HEK293T (cell line): Measurements from ENCODE around the gene ACKR3.

Experiments
- CTCF ChIA-PET: fragments of 350-600 bp; formaldehyde crosslinking; extraction: SDS; loops from one replicate; lab custom pipeline; 2021; ENCODE audit warnings: antibody characterized with exemption, inconsistent platforms; lab: Yijun Ruan, JAX
- POLR2A ChIA-PET: fragments of 350-600 bp; formaldehyde crosslinking; extraction: SDS; loops from one replicate; lab custom pipeline; 2020; ENCODE audit warnings: antibody characterized with exemption, inconsistent platforms; lab: Yijun Ruan, JAX
- DNase-seq: peaks from one replicate; pipeline ENCODE4 v3.0.0; 2012; ENCODE audit warnings: mixed read lengths; ENCODE audit errors: extremely low spot score
- ARNT ChIP-seq: fragments of 450-650 bp; IDR thresholded peaks from 2 replicates; pipeline ENCODE4 v1.6.1; 2017; ENCODE audit warnings: mild to moderate bottlenecking
- BHLHE40 ChIP-seq: fragments of 450-650 bp; IDR thresholded peaks from 2 replicates; pipeline ENCODE4 v1.6.1; 2016; ENCODE audit warnings: mild to moderate bottlenecking, moderate library complexity, borderline replicate concordance
- CTBP1 ChIP-seq: fragments of 450-650 bp; IDR thresholded peaks from 2 replicates; pipeline ENCODE4 v1.6.1; 2016; ENCODE audit warnings: borderline replicate concordance
- ELF4 ChIP-seq: fragments of 450-650 bp; IDR thresholded peaks from 2 replicates; pipeline ENCODE4 v1.6.1; 2017; ENCODE audit warnings: antibody characterized with exemption
- FOXA1 ChIP-seq: fragments of 450-650 bp; IDR thresholded peaks from 2 replicates; pipeline ENCODE4 v1.6.1; 2016; ENCODE audit warnings: mild to moderate bottlenecking
- FOXK2 ChIP-seq: fragments of 450-650 bp; IDR thresholded peaks from 2 replicates; pipeline ENCODE4 v1.6.1; 2016; ENCODE audit warnings: mild to moderate bottlenecking
- FOXM1 ChIP-seq: fragments of 450-650 bp; IDR thresholded peaks from 2 replicates; pipeline ENCODE4 v1.6.1; 2017; ENCODE audit warnings: mild to moderate bottlenecking, borderline replicate concordance
- HDGF ChIP-seq: fragments of 450-650 bp; IDR thresholded peaks from 2 replicates; pipeline ENCODE4 v1.6.1; 2017; ENCODE audit warnings: antibody characterized with exemption, borderline replicate concordance
- L3MBTL2 ChIP-seq: fragments of 450-650 bp; conservative IDR thresholded peaks from 2 replicates; pipeline ENCODE4 v1.6.1; 2016; ENCODE audit warnings: mild to moderate bottlenecking
- LEF1 ChIP-seq: fragments of 450-650 bp; IDR thresholded peaks from 2 replicates; pipeline ENCODE4 v1.6.1; 2017; ENCODE audit warnings: mild to moderate bottlenecking, borderline replicate concordance
- NFRKB ChIP-seq: fragments of 450-650 bp; IDR thresholded peaks from 2 replicates; pipeline ENCODE4 v1.6.1; 2016; ENCODE audit warnings: mild to moderate bottlenecking, moderate library complexity
- PKNOX1 ChIP-seq: fragments of 450-650 bp; IDR thresholded peaks from 2 replicates; pipeline ENCODE4 v1.6.1; 2016
- SP1 ChIP-seq: fragments of 450-650 bp; IDR thresholded peaks from 2 replicates; pipeline ENCODE4 v1.6.1; 2017
- SUZ12 ChIP-seq: fragments of 450-650 bp; IDR thresholded peaks from 2 replicates; pipeline ENCODE4 v1.6.1; 2016; ENCODE audit warnings: mild to moderate bottlenecking
- TARDBP ChIP-seq: fragments of 450-650 bp; IDR thresholded peaks from 2 replicates; pipeline ENCODE4 v1.6.1; 2016
- ZNF384 ChIP-seq: fragments of 450-650 bp; IDR thresholded peaks from 2 replicates; pipeline ENCODE4 v1.6.1; 2016

ACKR3 gene

DNA sequence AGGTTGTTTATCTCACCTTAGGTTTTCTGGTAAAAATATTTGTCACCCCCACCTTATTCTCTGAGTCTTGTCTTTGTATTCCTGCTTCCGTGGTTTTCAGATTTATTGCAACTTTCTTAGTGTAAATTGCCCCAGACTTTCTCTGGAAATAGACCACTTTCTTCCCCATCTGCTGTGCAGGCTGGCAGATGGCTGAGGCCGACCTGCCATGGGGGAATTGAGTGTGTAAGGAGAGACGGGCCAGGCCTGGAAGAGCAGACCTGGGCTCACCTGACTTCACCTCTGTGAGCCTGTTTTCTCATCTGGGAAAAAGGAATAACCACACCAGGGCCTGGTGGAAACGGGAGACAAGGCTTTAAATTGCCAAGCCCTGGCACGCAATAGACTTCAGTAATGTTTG lies 44.9 kb downstream of the ACKR3 start:
- POLR2A ChIA-PET, result no interaction called here
- DNase-seq, result no peak
- TF ChIP-seq TARDBP (no peak), SUZ12 (no peak), FOXK2 (no peak), ELF4 (no peak), ARNT (no peak), ZNF384 (no peak), LEF1 (no peak), L3MBTL2 (no peak), HDGF (no peak), FOXA1 (no peak), BHLHE40 (no peak)
- CTCF ChIA-PET, result no interaction called here

GRCh38 chr2:236616031-236616430 lies 46.4 kb downstream of the ACKR3 start:
- CTCF ChIA-PET, result no interaction called here
- TF ChIP-seq FOXK2 (no peak), SP1 (no peak)
- POLR2A ChIA-PET, result no interaction called here
- DNase-seq, result no peak

DNA sequence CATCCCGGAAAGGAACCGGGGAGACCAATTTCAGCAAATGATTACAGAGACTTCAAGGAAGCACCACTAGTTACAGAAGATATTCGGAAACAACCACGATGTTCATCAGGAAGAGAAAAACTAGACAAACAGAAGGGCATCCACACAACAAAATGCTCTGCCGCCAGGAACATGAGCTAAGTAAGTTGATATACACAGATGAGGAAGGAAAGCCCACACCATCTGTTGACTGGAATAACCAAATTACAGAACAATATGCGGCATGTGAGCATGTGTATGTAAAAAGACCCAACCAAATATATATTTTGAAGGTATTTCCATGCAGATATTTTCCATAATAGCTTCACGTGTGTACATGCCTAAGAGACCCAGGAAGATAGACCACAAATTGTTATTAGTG lies 47.0 kb downstream of the ACKR3 start:
- POLR2A ChIA-PET, result no interaction called here
- TF ChIP-seq PKNOX1 (no peak), FOXA1 (no peak), LEF1 (no peak), HDGF (no peak), FOXM1 (no peak), L3MBTL2 (no peak), ELF4 (no peak), SUZ12 (no peak), SP1 (no peak), ARNT (no peak), FOXK2 (no peak), CTBP1 (no peak), ZNF384 (no peak), TARDBP (no peak), BHLHE40 (no peak), NFRKB (no peak)
- CTCF ChIA-PET, result no interaction called here
- DNase-seq, result no peak

DNA sequence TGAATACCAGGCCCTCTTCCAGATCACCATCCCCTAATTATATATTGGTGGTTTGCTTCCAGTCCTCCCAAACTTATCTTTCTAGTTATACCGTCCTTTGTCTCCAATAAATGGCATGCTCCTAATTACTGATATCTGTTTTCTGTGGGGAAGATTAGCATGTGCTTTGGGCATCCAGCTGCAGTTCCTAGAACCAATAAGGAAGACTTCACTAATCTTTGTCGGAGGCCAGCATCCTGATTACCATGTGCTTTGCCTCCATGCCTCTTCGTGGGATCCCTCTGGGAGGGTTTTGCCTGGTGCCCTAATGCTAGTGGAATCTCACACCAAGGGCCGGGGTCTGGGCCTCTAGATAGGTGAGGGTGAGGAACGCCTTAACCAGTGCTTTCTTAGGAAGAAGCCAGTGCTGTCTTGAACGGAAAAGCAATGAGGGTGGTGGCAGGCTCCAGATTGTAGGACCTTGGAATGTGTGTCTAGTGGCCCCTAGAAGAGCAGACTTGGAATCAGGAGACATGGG lies 47.7 kb downstream of the ACKR3 start:
- DNase-seq, result no peak
- TF ChIP-seq NFRKB, result no peak
- TF ChIP-seq TARDBP, result no peak
- TF ChIP-seq CTBP1, result no peak
- TF ChIP-seq SUZ12, result no peak
- TF ChIP-seq LEF1, result no peak
- TF ChIP-seq ELF4, result no peak
- no peak for TF ChIP-seq FOXA1
- no peak for TF ChIP-seq ARNT
- no peak for TF ChIP-seq SP1
- TF ChIP-seq HDGF, result no peak
- no peak for TF ChIP-seq L3MBTL2
- no peak for TF ChIP-seq ZNF384
- no peak for TF ChIP-seq FOXM1
- no peak for TF ChIP-seq FOXK2
- TF ChIP-seq PKNOX1, result no peak
- TF ChIP-seq BHLHE40, result no peak
- ChIA-PET POLR2A (no interaction called here), CTCF (no interaction called here)

GRCh38 chr2:236617796-236618195 lies 48.2 kb downstream of the ACKR3 start:
- TF ChIP-seq SP1, result no peak
- TF ChIP-seq CTBP1, result no peak
- no peak for TF ChIP-seq FOXK2
- TF ChIP-seq BHLHE40, result no peak
- no peak for TF ChIP-seq NFRKB
- TF ChIP-seq SUZ12, result no peak
- TF ChIP-seq L3MBTL2, result no peak
- no peak for TF ChIP-seq FOXA1
- TF ChIP-seq ARNT, result no peak
- TF ChIP-seq ELF4, result no peak
- no peak for TF ChIP-seq TARDBP
- no peak for TF ChIP-seq PKNOX1
- no peak for TF ChIP-seq HDGF
- no peak for DNase-seq
- ChIA-PET POLR2A (no interaction called here), CTCF (no interaction called here)

GRCh38 chr2:236618370-236618769 lies 48.7 kb downstream of the ACKR3 start:
- TF ChIP-seq FOXA1 (no peak), L3MBTL2 (no peak), ARNT (no peak), FOXM1 (no peak), NFRKB (no peak), SP1 (no peak), PKNOX1 (no peak), BHLHE40 (no peak), CTBP1 (no peak), FOXK2 (no peak)
- ChIA-PET POLR2A (no interaction called here), CTCF (no interaction called here)
- DNase-seq, result no peak
